Erythroblast (primary cell): ENCODE data around the gene LMO4.

ENCODE experiments used
- DNase-seq, 2 experiments: peaks; one replicate each; lab custom pipeline; 2025; lab: John Stamatoyannopoulos, UW
- GATA1 ChIP-seq: IDR thresholded peaks from 2 replicates; pipeline ENCODE4 v1.6.1; 2011; ENCODE audit warnings: low read depth, mild to moderate bottlenecking, control low read depth, low read length, moderate library complexity
- POLR2A ChIP-seq: IDR thresholded peaks from 2 replicates; pipeline ENCODE4 v1.6.1; 2011; ENCODE audit warnings: mild to moderate bottlenecking, low read length

LMO4 gene

DNA sequence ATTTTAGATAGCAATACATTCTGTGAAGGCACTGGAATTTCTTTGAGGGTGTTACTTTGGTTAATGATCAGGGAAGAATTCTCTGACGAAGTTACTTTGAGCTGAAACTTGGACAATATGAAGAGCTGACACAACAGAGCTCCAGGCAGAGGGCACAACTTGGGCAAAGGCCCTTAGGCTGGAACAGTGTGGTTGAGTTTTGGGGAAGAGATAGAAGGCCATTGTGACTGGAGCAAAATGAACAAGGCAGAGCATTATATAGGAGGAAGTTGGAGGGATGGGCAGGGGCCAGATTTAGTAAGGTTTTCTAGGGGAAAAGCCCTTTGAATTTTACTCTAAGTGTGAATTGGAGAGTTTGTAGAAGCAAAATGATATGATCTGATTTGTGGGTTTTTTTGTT lies 30.9 kb downstream of the LMO4 start:
- TF ChIP-seq GATA1 (no peak), POLR2A (no peak)
- DNase-seq = no peak

- TF ChIP-seq POLR2A = no peak
- no peak for TF ChIP-seq GATA1
These were observed 33.6 kb downstream of the LMO4 start for GRCh38 chr1:87362063-87362833.

GRCh38 chr1:87362834-87363426 lies 34.2 kb downstream of the LMO4 start:
- no peak for DNase-seq
- TF ChIP-seq POLR2A (no peak), GATA1 (no peak)

More at GRCh38 chr1:87362063-87362833, 33.6 kb downstream of the LMO4 start:
- no peak for DNase-seq

DNA sequence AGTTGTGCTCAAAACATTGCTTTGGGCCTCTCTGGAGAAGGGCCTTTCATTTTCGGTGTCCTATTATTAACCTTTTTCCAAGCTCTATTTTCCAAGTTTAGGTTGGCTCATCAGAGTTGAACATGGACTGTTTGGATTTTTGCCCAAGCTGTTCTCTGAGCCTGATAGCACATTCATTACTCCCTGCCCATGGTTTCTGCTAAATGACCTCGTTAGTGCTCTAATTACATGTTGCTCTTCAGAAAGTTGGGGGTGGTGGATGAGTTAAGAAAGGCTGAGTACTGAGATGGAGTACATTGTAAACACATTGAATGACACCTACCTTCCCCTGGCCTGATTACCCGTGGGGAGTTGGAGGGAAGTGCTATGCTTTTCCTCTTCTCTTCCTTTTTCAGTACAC lies 38.9 kb downstream of the LMO4 start:
- TF ChIP-seq GATA1 (no peak), POLR2A (no peak)
- DNase-seq = no peak

DNA sequence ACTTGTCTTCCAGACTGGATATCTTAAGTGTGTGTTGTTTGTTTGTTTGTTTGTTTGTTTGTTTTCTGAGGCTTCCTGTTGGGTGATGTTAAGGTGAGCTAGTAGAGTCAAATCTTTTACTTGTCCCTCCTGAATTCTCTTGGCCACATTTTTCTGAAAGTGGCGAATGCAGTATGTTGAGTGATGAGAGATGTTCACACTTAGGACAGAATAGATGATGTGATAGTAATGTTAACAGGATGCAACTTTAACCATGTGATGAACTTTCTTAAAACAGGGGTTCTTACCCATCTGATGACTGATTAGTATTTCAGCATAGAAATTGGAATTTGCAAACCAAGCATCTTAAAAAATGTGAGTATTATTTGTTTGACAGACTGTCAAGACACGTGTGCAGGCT lies 40.2 kb downstream of the LMO4 start:
- TF ChIP-seq POLR2A = no peak
- no peak for TF ChIP-seq GATA1
- no peak for DNase-seq

DNA sequence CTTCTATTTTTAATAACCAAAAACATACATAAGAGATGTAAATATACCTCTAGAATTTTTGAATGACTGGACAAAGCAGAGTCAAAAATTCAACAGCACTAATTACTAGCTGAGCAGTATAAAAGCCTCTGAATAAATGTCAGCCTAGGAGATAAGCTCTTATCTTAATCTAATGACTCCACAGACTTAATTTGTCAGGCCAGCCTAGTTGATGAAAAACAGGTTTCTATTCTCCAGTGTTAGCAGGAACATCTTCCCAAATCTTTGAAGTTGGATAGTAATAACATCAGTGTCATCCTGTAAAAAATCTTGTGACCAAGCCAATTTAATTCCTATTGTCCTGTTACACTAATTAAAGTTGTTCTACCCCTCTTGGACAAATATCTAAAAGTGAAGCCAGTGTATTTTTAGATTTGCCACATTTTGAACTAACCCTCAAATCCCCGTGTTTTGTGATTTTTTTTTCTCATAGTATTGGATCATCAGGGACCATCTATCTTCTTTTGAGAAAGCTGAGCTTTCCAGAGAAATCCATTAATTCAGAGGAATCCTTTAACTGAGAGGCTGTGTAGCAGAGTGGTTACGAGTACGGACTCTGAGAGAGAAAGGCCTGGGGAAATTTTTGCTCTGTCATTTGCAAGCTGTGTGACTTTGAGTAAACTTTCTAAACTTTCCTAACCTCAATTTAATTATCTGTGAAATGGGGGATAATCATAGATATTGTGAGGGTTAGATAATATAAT lies 41.2 kb downstream of the LMO4 start:
- peak in 1 of 2 experiments; percentile 8 for DNase-seq
- TF ChIP-seq GATA1 = no peak
- TF ChIP-seq POLR2A = no peak

DNA sequence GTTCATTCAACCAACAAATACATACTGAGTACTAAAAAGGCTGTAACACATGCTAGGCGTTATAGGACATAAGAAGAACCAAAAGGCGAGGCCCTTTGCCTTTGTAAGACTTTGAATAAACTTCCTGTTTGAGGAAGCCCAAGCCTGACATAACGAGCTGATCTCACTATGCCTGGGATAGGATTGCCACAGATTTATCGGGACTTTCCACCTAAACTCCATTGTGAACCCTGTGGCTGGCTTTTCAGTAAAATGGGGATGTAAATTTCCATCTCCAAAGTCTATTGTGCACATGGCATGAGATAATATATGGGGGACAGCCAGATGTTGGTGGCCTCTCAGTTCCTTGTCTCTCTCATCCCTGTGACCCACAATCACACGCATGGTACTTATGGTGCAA lies 41.9 kb downstream of the LMO4 start:
- DNase-seq = no peak
- TF ChIP-seq GATA1 = no peak
- TF ChIP-seq POLR2A = no peak

- DNase-seq = no peak
- TF ChIP-seq GATA1 = no peak
- TF ChIP-seq POLR2A = no peak
These were observed 50.6 kb downstream of the LMO4 start for GRCh38 chr1:87379306-87379705.

DNA sequence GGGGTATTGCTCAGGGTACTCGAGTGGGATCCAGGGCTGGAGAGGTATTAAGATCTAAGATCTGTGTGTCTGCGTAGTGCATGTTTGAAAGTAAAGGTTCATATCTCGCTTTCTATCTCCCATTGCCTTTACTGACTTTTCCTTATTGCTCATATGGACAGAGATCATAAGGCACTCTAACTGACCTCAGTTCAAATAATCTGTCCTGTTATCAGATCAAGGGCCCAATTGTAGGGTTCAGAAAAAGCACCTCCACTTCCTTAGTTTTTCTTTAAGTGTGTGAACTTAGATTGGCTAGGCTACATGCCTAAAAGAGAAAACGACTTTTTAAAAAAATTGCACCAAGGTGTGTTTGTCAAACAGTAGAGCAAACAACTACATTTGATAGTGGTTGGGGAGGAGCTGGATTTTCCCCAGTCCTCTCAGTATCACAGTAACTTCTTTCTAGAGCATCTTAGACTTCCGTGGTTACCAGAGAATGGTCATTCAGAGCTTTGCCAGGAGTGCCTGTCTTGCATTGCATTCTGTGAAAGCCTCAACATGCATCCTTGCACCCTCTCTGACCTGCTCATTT lies 57.6 kb downstream of the LMO4 start:
- TF ChIP-seq GATA1 (no peak), POLR2A (no peak)
- no peak for DNase-seq

DNA sequence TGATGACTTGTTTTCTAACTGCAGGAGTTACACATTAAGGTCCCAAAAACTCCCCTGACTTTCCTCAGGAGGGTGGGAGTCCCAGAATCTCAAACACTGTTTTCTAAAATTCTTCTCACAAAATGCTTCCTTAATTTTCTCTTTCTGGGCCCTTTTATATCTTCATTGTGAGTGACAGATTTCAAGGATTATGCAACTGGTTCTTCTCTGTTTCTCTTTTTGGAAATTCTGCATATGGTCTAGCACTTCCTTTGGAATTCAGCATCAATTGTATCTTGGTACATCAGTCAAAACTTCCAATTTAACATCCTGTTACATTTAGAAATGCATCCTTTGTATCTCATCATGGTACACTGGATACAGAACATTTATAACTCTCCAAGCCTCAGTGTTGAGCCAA lies 59.7 kb downstream of the LMO4 start:
- TF ChIP-seq GATA1 = no peak
- TF ChIP-seq POLR2A = no peak
- no peak for DNase-seq

GRCh38 chr1:87389011-87389410 lies 60.3 kb downstream of the LMO4 start:
- no peak for DNase-seq
- TF ChIP-seq POLR2A = no peak
- TF ChIP-seq GATA1 = no peak

- TF ChIP-seq POLR2A (no peak), GATA1 (no peak)
These were observed 60.9 kb downstream of the LMO4 start for GRCh38 chr1:87389546-87389945.

GRCh38 chr1:87392248-87393192 lies 63.8 kb downstream of the LMO4 start:
- TF ChIP-seq GATA1 (no peak), POLR2A (no peak)
- no peak for DNase-seq

More at GRCh38 chr1:87389546-87389945, 60.9 kb downstream of the LMO4 start:
- DNase-seq = no peak
